HG03060 (cell line): ENCODE data around the gene MAGEB16.

Experiments used
- ATAC-seq: cut with Tn5 transposase; IDR thresholded peaks from one replicate; pipeline ENCODE4 v1.9.1; 2021; ENCODE audit warnings: low read depth, moderate number of reproducible peaks; ENCODE audit not compliant: unreplicated experiment

The MAGEB16 gene

DNA sequence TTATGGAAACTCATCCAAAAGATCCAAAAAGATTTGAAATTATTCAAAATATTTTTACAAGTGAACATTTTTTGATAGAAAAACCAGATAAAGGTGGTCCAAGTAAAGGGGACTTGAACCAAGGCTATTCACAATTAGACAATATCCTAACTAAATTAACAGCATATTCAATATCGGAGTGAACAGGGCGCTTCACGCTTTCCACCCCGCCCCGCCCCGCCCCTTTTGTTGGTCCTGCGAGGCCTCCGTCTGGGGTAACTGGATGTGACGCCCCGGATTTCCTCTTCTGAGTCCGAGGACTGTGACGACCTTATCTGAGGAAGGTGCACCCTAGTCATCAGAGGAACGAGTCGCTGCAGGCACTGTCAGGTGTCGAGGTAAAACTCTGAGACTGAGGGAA lies at the start of gene MAGEB16:
Gene MAGEB16, plus strand, starts transcription at position 301 of the 400 bp plus-strand sequence. CDS start 3,855 bp downstream, outside the sequence.
- no peak for ATAC-seq

GRCh38 chrX:35773958-35774564 lies 24.1 kb upstream of the MAGEB16 start:
- ATAC-seq, result no peak

DNA sequence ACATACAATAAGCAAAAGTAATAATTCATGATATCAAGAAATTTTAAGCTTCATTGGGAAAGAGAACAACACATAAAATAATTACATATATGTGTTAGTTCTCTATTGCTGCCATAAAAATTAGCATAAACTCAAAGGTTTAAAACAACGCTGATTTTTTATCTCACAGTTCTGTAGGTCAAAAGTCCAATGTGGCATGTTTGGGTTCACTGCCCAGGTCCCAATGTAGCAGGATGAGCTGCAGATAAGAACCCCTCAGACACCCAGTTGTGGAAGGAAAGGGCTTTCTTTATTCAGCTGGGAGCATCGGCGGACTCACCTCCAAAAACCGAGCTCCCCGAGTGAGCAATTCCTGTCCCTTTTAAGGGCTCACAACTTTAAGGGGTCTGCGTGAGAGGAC lies 13.1 kb upstream of the MAGEB16 start:
- no peak for ATAC-seq

GRCh38 chrX:35786271-35786670 lies 11.9 kb upstream of the MAGEB16 start:
- ATAC-seq, result no peak

GRCh38 chrX:35787867-35788266 lies 10.3 kb upstream of the MAGEB16 start:
- no peak for ATAC-seq

DNA sequence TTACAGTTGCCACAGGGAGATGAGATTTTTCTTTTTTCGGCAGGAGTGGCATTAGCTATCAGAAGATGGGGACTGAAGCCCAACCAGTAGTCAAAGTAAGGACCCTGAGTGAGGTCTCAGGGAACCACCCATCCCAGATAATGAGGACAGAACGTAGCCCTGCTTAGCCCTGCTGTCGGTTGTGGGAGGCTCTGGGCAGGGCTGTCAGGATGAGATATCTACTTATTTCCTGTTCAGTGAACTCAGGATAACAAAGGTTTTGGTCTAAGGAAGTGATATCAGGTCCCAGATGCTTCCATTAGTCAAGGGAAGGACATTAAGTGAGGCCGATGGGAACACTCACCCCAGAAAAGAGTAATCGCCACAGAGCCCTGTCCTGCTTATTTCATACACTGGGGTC lies 2.3 kb downstream of the MAGEB16 start:
- ATAC-seq, result no peak

GRCh38 chrX:35809781-35810180 lies 11.6 kb downstream of the MAGEB16 start:
- no peak for ATAC-seq

GRCh38 chrX:35819241-35819640 lies 21.1 kb downstream of the MAGEB16 start:
- ATAC-seq, result no peak

- no peak for ATAC-seq
Observed at GRCh38 chrX:35826503-35826902, 28.4 kb downstream of the MAGEB16 start.

- ATAC-seq, result no peak
Observed at GRCh38 chrX:35829501-35829900, 31.4 kb downstream of the MAGEB16 start.

GRCh38 chrX:35841872-35842271 lies 43.7 kb downstream of the MAGEB16 start:
- no peak for ATAC-seq

- ATAC-seq, result no peak
Observed at GRCh38 chrX:35842674-35843073, 44.5 kb downstream of the MAGEB16 start.

- no peak for ATAC-seq
Observed at GRCh38 chrX:35847736-35848135, 49.6 kb downstream of the MAGEB16 start.
